Measurements from ENCODE around the gene SYNDIG1.
"Not testable (repeated sequence)": the region's sequence is repeated elsewhere in the genome, so short reads cannot be mapped to it uniquely, and the experiment has no call there.

Gene SYNDIG1

GRCh38 chr20:24616258-24617079, 147.0 kb downstream of the SYNDIG1 start:
- intact Hi-C loops (cut with micrococcal nuclease) = no loop called here
- H3K9me3 Mint-ChIP-seq = no peaks in the 10 kb centered on the region
- no peaks in the 10 kb centered on the region for H3K36me3 Mint-ChIP-seq (ENCODE audit: low read depth)
- peaks cover 2% of the 10 kb centered on the region for H3K27me3 Mint-ChIP-seq
- no peak overlapping the region for H3K4me3 Mint-ChIP-seq
- H3K27ac Mint-ChIP-seq = no peak overlapping the region
- H3K4me1 Mint-ChIP-seq (ENCODE audit: low read depth) = peaks cover 4% of the 10 kb centered on the region

GRCh38 chr20:24617080-24617432, 147.6 kb downstream of the SYNDIG1 start:
- Mint-ChIP-seq H3K9me3 (no peaks in the 10 kb centered on the region), H3K27me3 (peaks cover 2% of the 10 kb centered on the region), H3K27ac (no peak overlapping the region), H3K36me3 (ENCODE audit: low read depth) (no peaks in the 10 kb centered on the region), H3K4me1 (ENCODE audit: low read depth) (peaks cover 4% of the 10 kb centered on the region), H3K4me3 (no peak overlapping the region)
- intact Hi-C loops (cut with micrococcal nuclease) = no loop called here

- intact Hi-C loops (cut with micrococcal nuclease) = no loop called here
- Mint-ChIP-seq H3K27me3 (peaks cover 2% of the 10 kb centered on the region), H3K4me3 (no peak overlapping the region), H3K9me3 (no peaks in the 10 kb centered on the region), H3K27ac (no peak overlapping the region), H3K36me3 (ENCODE audit: low read depth) (no peaks in the 10 kb centered on the region), H3K4me1 (ENCODE audit: low read depth) (peaks cover 4% of the 10 kb centered on the region)
Measured at GRCh38 chr20:24617757-24618450, 148.5 kb downstream of the SYNDIG1 start.

- Mint-ChIP-seq H3K9me3 (no peaks in the 10 kb centered on the region), H3K27ac (no peak overlapping the region), H3K4me3 (no peak overlapping the region), H3K27me3 (peaks cover 2% of the 10 kb centered on the region), H3K36me3 (ENCODE audit: low read depth) (no peaks in the 10 kb centered on the region), H3K4me1 (ENCODE audit: low read depth) (peaks cover 4% of the 10 kb centered on the region)
- intact Hi-C loops (cut with micrococcal nuclease) = no loop called here
Measured at GRCh38 chr20:24618739-24619138, 149.3 kb downstream of the SYNDIG1 start.

- Mint-ChIP-seq H3K27ac (no peak overlapping the region), H3K4me3 (no peak overlapping the region), H3K4me1 (ENCODE audit: low read depth) (peaks cover 4% of the 10 kb centered on the region), H3K36me3 (ENCODE audit: low read depth) (no peaks in the 10 kb centered on the region), H3K27me3 (peaks cover 2% of the 10 kb centered on the region), H3K9me3 (no peaks in the 10 kb centered on the region)
- intact Hi-C loops (cut with micrococcal nuclease) = no loop called here
Measured at GRCh38 chr20:24619212-24619611, 149.8 kb downstream of the SYNDIG1 start.

GRCh38 chr20:24620937-24621519, 151.6 kb downstream of the SYNDIG1 start:
- H3K36me3 Mint-ChIP-seq (ENCODE audit: low read depth) = no peaks in the 10 kb centered on the region
- no peaks in the 10 kb centered on the region for H3K9me3 Mint-ChIP-seq
- intact Hi-C loops (cut with micrococcal nuclease) = no loop called here
- H3K27ac Mint-ChIP-seq = no peak overlapping the region
- H3K4me3 Mint-ChIP-seq = no peak overlapping the region
- peaks cover 2% of the 10 kb centered on the region for H3K27me3 Mint-ChIP-seq
- peaks cover 4% of the 10 kb centered on the region for H3K4me1 Mint-ChIP-seq (ENCODE audit: low read depth)

- intact Hi-C loops (cut with micrococcal nuclease) = no loop called here
- peaks cover 4% of the 10 kb centered on the region for H3K4me1 Mint-ChIP-seq (ENCODE audit: low read depth)
- peaks cover 3% of the 10 kb centered on the region for H3K27me3 Mint-ChIP-seq
- no peaks in the 10 kb centered on the region for H3K36me3 Mint-ChIP-seq (ENCODE audit: low read depth)
- H3K27ac Mint-ChIP-seq = no peak overlapping the region
- H3K4me3 Mint-ChIP-seq = no peak overlapping the region
- no peaks in the 10 kb centered on the region for H3K9me3 Mint-ChIP-seq
Measured at GRCh38 chr20:24622856-24623255, 153.4 kb downstream of the SYNDIG1 start.

GRCh38 chr20:24626141-24626540, 156.7 kb downstream of the SYNDIG1 start:
- H3K4me1 Mint-ChIP-seq (ENCODE audit: low read depth); H3K27ac Mint-ChIP-seq; H3K27me3 Mint-ChIP-seq; H3K4me3 Mint-ChIP-seq; intact Hi-C loops (cut with micrococcal nuclease); H3K9me3 Mint-ChIP-seq; H3K36me3 Mint-ChIP-seq (ENCODE audit: low read depth): not testable (repeated sequence)

- H3K4me1 Mint-ChIP-seq (ENCODE audit: low read depth) = peaks cover 10% of the 10 kb centered on the region
- no peaks in the 10 kb centered on the region for H3K36me3 Mint-ChIP-seq (ENCODE audit: low read depth)
- H3K9me3 Mint-ChIP-seq = no peaks in the 10 kb centered on the region
- no peak overlapping the region for H3K27ac Mint-ChIP-seq
- peaks cover 7% of the 10 kb centered on the region for H3K27me3 Mint-ChIP-seq
- intact Hi-C loops (cut with micrococcal nuclease) = no loop called here
- H3K4me3 Mint-ChIP-seq = no peak overlapping the region
Measured at GRCh38 chr20:24627291-24627690, 157.9 kb downstream of the SYNDIG1 start.

- Mint-ChIP-seq H3K4me1 (ENCODE audit: low read depth) (peaks cover 10% of the 10 kb centered on the region), H3K27me3 (peaks cover 7% of the 10 kb centered on the region), H3K9me3 (no peaks in the 10 kb centered on the region), H3K27ac (no peak overlapping the region), H3K4me3 (no peak overlapping the region), H3K36me3 (ENCODE audit: low read depth) (no peaks in the 10 kb centered on the region)
- intact Hi-C loops (cut with micrococcal nuclease) = no loop called here
Measured at GRCh38 chr20:24627926-24628325, 158.5 kb downstream of the SYNDIG1 start.

GRCh38 chr20:24628985-24629384, 159.6 kb downstream of the SYNDIG1 start:
- intact Hi-C loops (cut with micrococcal nuclease) = no loop called here
- H3K4me1 Mint-ChIP-seq (ENCODE audit: low read depth) = peaks cover 10% of the 10 kb centered on the region
- no peak overlapping the region for H3K4me3 Mint-ChIP-seq
- H3K27ac Mint-ChIP-seq = no peak overlapping the region
- H3K9me3 Mint-ChIP-seq = no peaks in the 10 kb centered on the region
- peaks cover 7% of the 10 kb centered on the region for H3K27me3 Mint-ChIP-seq
- H3K36me3 Mint-ChIP-seq (ENCODE audit: low read depth) = no peaks in the 10 kb centered on the region

GRCh38 chr20:24629668-24630067, 160.2 kb downstream of the SYNDIG1 start:
- Mint-ChIP-seq H3K4me1 (ENCODE audit: low read depth) (peaks cover 12% of the 10 kb centered on the region), H3K9me3 (no peaks in the 10 kb centered on the region), H3K4me3 (no peak overlapping the region), H3K27me3 (peaks cover 7% of the 10 kb centered on the region), H3K27ac (no peak overlapping the region), H3K36me3 (ENCODE audit: low read depth) (no peaks in the 10 kb centered on the region)
- intact Hi-C loops (cut with micrococcal nuclease) = no loop called here

- H3K9me3 Mint-ChIP-seq = no peaks in the 10 kb centered on the region
- peaks cover 7% of the 10 kb centered on the region for H3K27me3 Mint-ChIP-seq
- intact Hi-C loops (cut with micrococcal nuclease) = no loop called here
- no peak overlapping the region for H3K4me3 Mint-ChIP-seq
- no peaks in the 10 kb centered on the region for H3K36me3 Mint-ChIP-seq (ENCODE audit: low read depth)
- no peak overlapping the region for H3K27ac Mint-ChIP-seq
- peaks cover 19% of the 10 kb centered on the region for H3K4me1 Mint-ChIP-seq (ENCODE audit: low read depth)
Measured at GRCh38 chr20:24630486-24631172, 161.2 kb downstream of the SYNDIG1 start.

- Mint-ChIP-seq H3K4me3 (no peak overlapping the region), H3K27ac (no peak overlapping the region), H3K4me1 (ENCODE audit: low read depth) (peaks cover 19% of the 10 kb centered on the region), H3K27me3 (peaks cover 8% of the 10 kb centered on the region), H3K9me3 (no peaks in the 10 kb centered on the region), H3K36me3 (ENCODE audit: low read depth) (no peaks in the 10 kb centered on the region)
- intact Hi-C loops (cut with micrococcal nuclease) = no loop called here
Measured at GRCh38 chr20:24631173-24631505, 161.7 kb downstream of the SYNDIG1 start.

All from dendritic cell treated with granulocyte-macrophage colony-stimulating factor and Interleukin-4, amounts not matched to agents 40 ng/mL and 50 ng/mL, for 4 days (primary cell).